Right lobe of liver (tissue), 4 donors: Measurements from ENCODE around the gene CEP250.

Experiments
- CTCF ChIP-seq, 4 donors: fragments of 200-600 bp in 3 of 4; fragments of 450-650 bp in 1 of 4; IDR thresholded peaks; one replicate each; pipeline versions ENCODE4 v1.5.1 to v1.8.0; 2016 to 2022; ENCODE audit warnings: antibody characterized with exemption in 4 of 4, mild to moderate bottlenecking in 2 of 4
- POLR2A ChIP-seq: fragments of 450-650 bp; IDR thresholded peaks from one replicate; pipeline ENCODE4 v1.6.1; 2017; ENCODE audit warnings: antibody characterized with exemption, mild to moderate bottlenecking
- donor health status: DM: no; HTN: no; CAD: no.
- donor health status: DM: no; HTN: no; CAD: no.
- donor health status: DM: no; HTN: yes; CAD: no.

GRCh38 chr20:35503281-35503680 is 47.9 kb downstream of the CEP250 start:
- TF ChIP-seq CTCF (IDR thresholded peaks at IDR 0.05) (no peak), POLR2A (no peak)
